Right lobe of liver (tissue), 4 donors: ENCODE measurements around the gene NT5C3A.

ENCODE experiments used
- POLR2A ChIP-seq: fragments of 450-650 bp; IDR thresholded peaks from one replicate; pipeline ENCODE4 v1.6.1; 2017; ENCODE audit warnings: antibody characterized with exemption, mild to moderate bottlenecking
- TF ChIP-seq, protein P1 (sequence below), 4 donors: fragments of 200-600 bp in 3 of 4; fragments of 450-650 bp in 1 of 4; IDR thresholded peaks; one replicate each; pipeline versions ENCODE4 v1.5.1 to v1.8.0; 2016 to 2022; ENCODE audit warnings: antibody characterized with exemption in 4 of 4, mild to moderate bottlenecking in 2 of 4
- donor health status: DM: no; HTN: no; CAD: no.
- donor health status: DM: no; HTN: no; CAD: no.
- donor health status: DM: no; HTN: yes; CAD: no.

DNA sequence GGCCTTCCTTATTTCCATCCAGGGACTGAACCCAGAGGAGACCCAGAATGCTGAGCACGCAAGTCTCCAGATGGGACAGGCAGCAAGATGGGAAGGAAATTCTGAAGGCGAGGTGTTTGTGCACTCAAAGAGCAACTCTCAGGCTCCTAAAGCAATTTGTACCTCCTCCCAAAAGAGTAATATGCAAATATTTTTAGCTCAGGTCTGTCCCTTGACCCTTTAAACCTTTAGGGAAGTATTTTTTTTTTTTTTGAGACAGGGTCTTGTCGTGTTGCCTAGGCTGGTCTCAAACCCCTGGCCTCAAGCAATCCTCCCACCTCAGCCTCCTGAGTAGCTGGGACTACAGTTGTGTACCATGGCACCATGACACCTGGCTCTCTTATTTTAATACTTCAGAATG is 38.2 kb upstream of the NT5C3A start:
- TF ChIP-seq POLR2A: no peak
- TF ChIP-seq, protein P1, sequence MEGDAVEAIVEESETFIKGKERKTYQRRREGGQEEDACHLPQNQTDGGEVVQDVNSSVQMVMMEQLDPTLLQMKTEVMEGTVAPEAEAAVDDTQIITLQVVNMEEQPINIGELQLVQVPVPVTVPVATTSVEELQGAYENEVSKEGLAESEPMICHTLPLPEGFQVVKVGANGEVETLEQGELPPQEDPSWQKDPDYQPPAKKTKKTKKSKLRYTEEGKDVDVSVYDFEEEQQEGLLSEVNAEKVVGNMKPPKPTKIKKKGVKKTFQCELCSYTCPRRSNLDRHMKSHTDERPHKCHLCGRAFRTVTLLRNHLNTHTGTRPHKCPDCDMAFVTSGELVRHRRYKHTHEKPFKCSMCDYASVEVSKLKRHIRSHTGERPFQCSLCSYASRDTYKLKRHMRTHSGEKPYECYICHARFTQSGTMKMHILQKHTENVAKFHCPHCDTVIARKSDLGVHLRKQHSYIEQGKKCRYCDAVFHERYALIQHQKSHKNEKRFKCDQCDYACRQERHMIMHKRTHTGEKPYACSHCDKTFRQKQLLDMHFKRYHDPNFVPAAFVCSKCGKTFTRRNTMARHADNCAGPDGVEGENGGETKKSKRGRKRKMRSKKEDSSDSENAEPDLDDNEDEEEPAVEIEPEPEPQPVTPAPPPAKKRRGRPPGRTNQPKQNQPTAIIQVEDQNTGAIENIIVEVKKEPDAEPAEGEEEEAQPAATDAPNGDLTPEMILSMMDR (IDR thresholded peaks at IDR 0.05): no peak
